Fibroblast of the aortic adventitia (primary cell): Measurements from ENCODE around the gene GPR84. TPM values are rescaled to one million over a fixed set of nuclear protein-coding genes. Genes with fewer than 3 reads are reported as not detected.
A peak's percentile ranks its signal among the peaks of the same experiment; 100 is the strongest.

Experiments used
- DNase-seq: peaks from one replicate; pipeline ENCODE4 v3.0.0-alpha.2; 2010; ENCODE audit warnings: low read depth
- H3K4me3 ChIP-seq: 2 replicates; pipeline ENCODE4 v1.5.1; 2011; ENCODE audit warnings: low read depth, mild to moderate bottlenecking, control low read depth, low read length, moderate library complexity
- CTCF ChIP-seq: IDR thresholded peaks from 2 replicates; pipeline ENCODE4 v1.5.1; 2011; ENCODE audit warnings: mild to moderate bottlenecking, low read length, control low read depth, inconsistent platforms; ENCODE audit not compliant: insufficient read depth
- total RNA-seq: library from RNA; depleted of rRNA; stranded (reverse); fragments of >200 nt; gene quantifications from 2 replicates; pipeline ENCODE4 v1.2.3, GENCODE V29; 2012; ENCODE audit warnings: low replicate concordance

The GPR84 gene
- total RNA-seq, 1 donor: not detected

- DNase-seq: no peak
- TF ChIP-seq CTCF: no peak
- H3K4me3 ChIP-seq: no peak overlapping the region
Observed at GRCh38 chr12:54387114-54387467, 22.8 kb upstream of the GPR84 start.

- no peak for TF ChIP-seq CTCF
- DNase-seq: no peak
- no peak overlapping the region for H3K4me3 ChIP-seq
Observed at GRCh38 chr12:54386403-54387113, 22.3 kb upstream of the GPR84 start.

- TF ChIP-seq CTCF: no peak
- no peak overlapping the region for H3K4me3 ChIP-seq
- DNase-seq: no peak
Observed at GRCh38 chr12:54385251-54385914, 21.1 kb upstream of the GPR84 start.

GRCh38 chr12:54384591-54385041, 20.3 kb upstream of the GPR84 start, which contains the start of gene ZNF385A:
ZNF385A (minus strand) TSS chr12:54384733; CDS start chr12:54384514, 219 bp downstream.
- no peak for DNase-seq
- no peak for TF ChIP-seq CTCF
- H3K4me3 ChIP-seq: no peak within 1 kb of the TSS

GRCh38 chr12:54383041-54383609, 18.8 kb upstream of the GPR84 start:
- TF ChIP-seq CTCF: no peak
- peak; percentile 70 for DNase-seq
- H3K4me3 ChIP-seq: no peak overlapping the region

GRCh38 chr12:54381136-54381535, 16.9 kb upstream of the GPR84 start:
- no peak for DNase-seq
- no peak overlapping the region for H3K4me3 ChIP-seq
- no peak for TF ChIP-seq CTCF
